ENCODE results near the gene FAM13A.

The FAM13A gene

DNA sequence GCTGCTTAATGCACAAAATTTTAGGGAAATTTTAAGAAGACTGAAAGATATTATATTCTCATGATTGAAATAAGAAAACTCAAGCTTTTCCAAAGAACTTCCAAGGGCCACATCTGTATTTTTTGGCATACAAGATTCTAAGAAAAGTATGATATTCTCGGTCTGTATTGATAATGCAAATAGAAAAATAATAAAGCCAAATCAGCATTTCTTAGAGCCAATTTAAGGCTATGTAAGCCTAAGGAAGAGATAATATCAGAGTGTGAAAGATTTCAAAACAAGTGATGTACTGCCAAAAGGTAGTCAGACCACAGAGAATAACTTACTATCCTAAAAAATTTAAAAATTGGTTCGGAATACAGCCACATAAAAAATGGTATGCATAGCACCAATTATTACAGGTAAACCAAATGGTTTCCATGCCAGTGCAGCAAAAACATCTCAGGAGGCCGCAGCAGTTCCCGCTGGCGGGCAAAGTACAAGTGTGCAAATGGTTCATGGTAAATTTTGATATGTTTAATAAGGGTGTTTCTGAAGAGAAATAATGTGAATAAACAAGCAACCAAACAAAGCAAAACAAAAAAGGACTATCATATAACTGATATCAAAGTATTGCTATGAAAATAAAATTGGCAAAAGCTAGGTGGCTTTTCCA is 324.1 kb downstream of the FAM13A start:
- CTCF ChIA-PET = no interaction called here
- peaks cover 62% of the 10 kb centered on the region for H3K36me3 Mint-ChIP-seq
- no peaks in the 10 kb centered on the region for H3K9me3 Mint-ChIP-seq
- no peak for DNase-seq
- no peaks in the 10 kb centered on the region for H3K27me3 Mint-ChIP-seq
- H3K27ac Mint-ChIP-seq = peak overlapping the region; percentile 33
- H3K4me1 Mint-ChIP-seq = peaks cover 8% of the 10 kb centered on the region
- no peak overlapping the region for H3K4me3 Mint-ChIP-seq

GRCh38 chr4:88731381-88731780 is 325.6 kb downstream of the FAM13A start:
- no peaks in the 10 kb centered on the region for H3K9me3 Mint-ChIP-seq
- peaks cover 63% of the 10 kb centered on the region for H3K36me3 Mint-ChIP-seq
- H3K27ac Mint-ChIP-seq = no peak overlapping the region
- H3K4me1 Mint-ChIP-seq = no peaks in the 10 kb centered on the region
- H3K27me3 Mint-ChIP-seq = no peaks in the 10 kb centered on the region
- DNase-seq = no peak
- no peak overlapping the region for H3K4me3 Mint-ChIP-seq
- CTCF ChIA-PET = interaction anchor here (1.6 kb wide), 1 partner anchor 16 kb away, joined by 5 read pairs; no protein-coding TSS in a partner anchor

- H3K4me1 Mint-ChIP-seq = no peaks in the 10 kb centered on the region
- H3K27me3 Mint-ChIP-seq = no peaks in the 10 kb centered on the region
- peak overlapping the region; percentile 33 for H3K27ac Mint-ChIP-seq
- CTCF ChIA-PET = interaction anchor here (1.6 kb wide), 1 partner anchor 16 kb away, joined by 5 read pairs; no protein-coding TSS in a partner anchor
- no peak for DNase-seq
- H3K9me3 Mint-ChIP-seq = no peaks in the 10 kb centered on the region
- no peak overlapping the region for H3K4me3 Mint-ChIP-seq
- peaks cover 59% of the 10 kb centered on the region for H3K36me3 Mint-ChIP-seq
These were observed 326.2 kb downstream of the FAM13A start for GRCh38 chr4:88730811-88731210.

- Mint-ChIP-seq H3K27me3 (no peaks in the 10 kb centered on the region), H3K9me3 (no peaks in the 10 kb centered on the region), H3K4me3 (no peak overlapping the region), H3K36me3 (peaks cover 51% of the 10 kb centered on the region), H3K27ac (no peak overlapping the region), H3K4me1 (no peaks in the 10 kb centered on the region)
- CTCF ChIA-PET = no interaction called here
- DNase-seq = no peak
These were observed 327.7 kb downstream of the FAM13A start for GRCh38 chr4:88729146-88729760.

GRCh38 chr4:88728146-88728545 is 328.8 kb downstream of the FAM13A start:
- H3K4me3 Mint-ChIP-seq = no peak overlapping the region
- no peaks in the 10 kb centered on the region for H3K9me3 Mint-ChIP-seq
- peaks cover 47% of the 10 kb centered on the region for H3K36me3 Mint-ChIP-seq
- no peak for DNase-seq
- H3K4me1 Mint-ChIP-seq = no peaks in the 10 kb centered on the region
- H3K27me3 Mint-ChIP-seq = no peaks in the 10 kb centered on the region
- CTCF ChIA-PET = no interaction called here
- no peak overlapping the region for H3K27ac Mint-ChIP-seq

- Mint-ChIP-seq H3K4me3 (no peak overlapping the region), H3K4me1 (no peaks in the 10 kb centered on the region), H3K36me3 (peaks cover 48% of the 10 kb centered on the region), H3K9me3 (no peaks in the 10 kb centered on the region), H3K27me3 (no peaks in the 10 kb centered on the region), H3K27ac (no peak overlapping the region)
- no peak for DNase-seq
- CTCF ChIA-PET = no interaction called here
These were observed 331.0 kb downstream of the FAM13A start for GRCh38 chr4:88725986-88726385.

DNA sequence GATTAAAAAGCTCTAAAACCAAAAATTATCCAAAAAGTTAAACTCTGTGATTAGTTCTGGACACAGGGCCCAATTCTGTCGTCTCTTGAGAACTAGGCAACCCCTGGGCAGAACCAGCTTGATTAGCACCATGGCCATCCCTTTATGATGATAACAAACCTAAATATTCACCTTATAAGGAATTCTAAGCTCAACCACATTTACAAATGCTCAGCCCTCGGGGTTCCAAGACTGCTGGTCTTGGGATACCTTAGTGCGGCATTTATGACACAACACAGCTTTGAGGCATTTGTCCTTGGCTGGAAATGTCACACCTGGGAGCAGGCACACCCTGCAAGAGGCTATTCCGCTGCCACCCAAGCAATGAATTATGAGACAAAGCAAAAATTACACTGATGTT is 331.8 kb downstream of the FAM13A start:
- H3K4me3 Mint-ChIP-seq = no peak overlapping the region
- no peak for DNase-seq
- H3K36me3 Mint-ChIP-seq = peaks cover 46% of the 10 kb centered on the region
- CTCF ChIA-PET = interaction anchor here (0.6 kb wide), 1 partner anchor 95 kb away, joined by 3 read pairs; no protein-coding TSS in a partner anchor
- no peaks in the 10 kb centered on the region for H3K27me3 Mint-ChIP-seq
- no peak overlapping the region for H3K27ac Mint-ChIP-seq
- H3K9me3 Mint-ChIP-seq = no peaks in the 10 kb centered on the region
- no peaks in the 10 kb centered on the region for H3K4me1 Mint-ChIP-seq

DNA sequence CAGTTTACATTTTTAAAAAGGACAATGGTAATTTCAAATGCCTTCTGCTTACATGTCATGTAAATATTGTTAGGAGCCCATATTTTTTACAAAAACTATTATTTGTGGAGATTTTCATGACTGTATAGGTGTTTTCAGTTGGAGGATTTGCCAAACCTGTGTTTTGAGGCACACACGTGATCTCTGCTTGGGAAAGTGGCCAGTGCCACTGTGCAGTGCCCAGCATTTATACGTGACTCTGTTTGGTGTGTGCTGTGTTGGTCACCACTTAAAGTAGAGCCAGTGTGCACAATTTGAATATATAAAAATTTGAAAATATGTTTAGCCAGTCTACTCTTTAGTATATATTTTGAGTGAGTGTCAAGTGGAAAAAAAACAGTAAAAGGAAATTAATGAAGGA is 332.6 kb downstream of the FAM13A start:
- Mint-ChIP-seq H3K27ac (no peak overlapping the region), H3K4me3 (no peak overlapping the region), H3K36me3 (peaks cover 51% of the 10 kb centered on the region), H3K9me3 (no peaks in the 10 kb centered on the region), H3K27me3 (no peaks in the 10 kb centered on the region), H3K4me1 (no peaks in the 10 kb centered on the region)
- CTCF ChIA-PET = no interaction called here
- DNase-seq = no peak

GRCh38 chr4:88722828-88723227 is 334.2 kb downstream of the FAM13A start:
- DNase-seq = no peak
- Mint-ChIP-seq H3K36me3 (peaks cover 50% of the 10 kb centered on the region), H3K27ac (no peak overlapping the region), H3K4me1 (no peaks in the 10 kb centered on the region), H3K9me3 (peaks cover 7% of the 10 kb centered on the region), H3K27me3 (no peaks in the 10 kb centered on the region), H3K4me3 (no peak overlapping the region)
- CTCF ChIA-PET = no interaction called here

DNA sequence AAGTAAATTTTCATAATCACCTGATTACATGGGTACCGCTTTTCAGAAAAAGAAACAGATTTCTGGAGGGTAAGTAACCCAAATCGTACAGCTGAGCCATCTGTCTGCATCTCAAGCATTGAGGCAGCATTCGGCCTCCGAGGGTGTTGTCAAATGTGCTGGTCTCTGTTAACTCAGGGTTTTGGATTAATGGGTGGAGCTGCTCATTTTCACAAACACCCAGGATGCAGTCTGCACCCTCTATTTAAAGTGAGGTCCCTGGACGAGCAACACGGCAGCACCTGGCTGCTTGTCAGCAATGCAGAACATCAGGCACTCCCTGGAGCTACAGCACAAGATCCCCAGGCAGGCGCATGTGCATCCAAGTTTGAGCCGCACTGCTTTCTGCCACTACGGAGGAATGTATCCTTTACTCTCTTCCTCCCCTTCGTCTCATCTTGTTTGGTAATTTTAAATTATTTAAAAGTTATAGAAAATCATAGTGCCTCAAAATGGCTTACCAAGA is 334.7 kb downstream of the FAM13A start:
- H3K27ac Mint-ChIP-seq = no peak overlapping the region
- no peak for DNase-seq
- CTCF ChIA-PET = no interaction called here
- H3K4me3 Mint-ChIP-seq = no peak overlapping the region
- no peaks in the 10 kb centered on the region for H3K4me1 Mint-ChIP-seq
- peaks cover 51% of the 10 kb centered on the region for H3K36me3 Mint-ChIP-seq
- H3K9me3 Mint-ChIP-seq = peaks cover 12% of the 10 kb centered on the region
- no peaks in the 10 kb centered on the region for H3K27me3 Mint-ChIP-seq

DNA sequence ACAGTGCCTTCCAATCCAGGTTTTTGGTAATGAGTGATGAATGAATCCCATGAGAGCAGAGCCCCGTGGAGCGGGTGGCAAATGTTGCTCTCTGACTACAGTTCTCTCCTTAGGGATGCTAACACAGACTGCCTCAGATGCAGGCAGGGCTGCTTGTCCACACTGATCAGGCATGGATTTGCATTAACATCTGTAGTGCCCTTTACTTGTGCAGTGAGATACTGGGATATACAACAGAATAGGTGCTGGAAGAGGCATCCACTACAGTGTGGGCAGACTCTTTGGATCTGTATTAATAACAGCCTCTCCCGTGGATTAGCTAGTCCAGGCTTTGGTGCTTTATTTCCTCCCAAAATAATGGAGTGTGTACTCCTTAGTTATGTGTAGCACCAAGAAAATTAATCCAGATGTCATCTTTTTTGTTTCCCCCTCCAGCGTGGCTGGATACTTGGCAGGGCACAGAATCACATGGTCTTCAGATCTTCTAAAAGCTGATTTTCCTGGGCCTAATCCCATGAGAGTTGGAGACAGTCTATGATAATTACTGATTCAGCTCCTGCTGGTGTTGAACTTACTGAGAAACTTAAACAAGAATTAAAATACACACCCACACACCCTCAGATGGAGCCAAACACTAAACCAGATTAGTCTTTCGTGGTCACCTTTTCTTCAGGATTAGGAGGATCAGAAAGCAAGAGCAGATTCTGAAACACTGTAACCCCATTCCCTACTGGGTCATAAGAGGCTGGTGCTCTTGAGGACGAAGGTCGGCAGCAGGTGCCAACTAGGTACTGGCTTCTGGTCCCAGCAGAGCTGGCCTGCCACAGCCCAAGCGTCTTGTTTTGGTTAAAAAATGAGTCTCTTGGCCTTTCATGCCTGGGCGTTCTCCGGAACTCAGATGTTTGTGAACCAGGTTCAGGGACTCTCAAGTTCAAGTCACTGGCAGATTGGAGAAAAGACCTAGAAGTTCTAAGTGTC is 336.2 kb downstream of the FAM13A start:
- no peak for DNase-seq
- H3K4me1 Mint-ChIP-seq = no peaks in the 10 kb centered on the region
- CTCF ChIA-PET = no interaction called here
- peaks cover 21% of the 10 kb centered on the region for H3K9me3 Mint-ChIP-seq
- H3K27me3 Mint-ChIP-seq = no peaks in the 10 kb centered on the region
- H3K36me3 Mint-ChIP-seq = peaks cover 56% of the 10 kb centered on the region
- H3K4me3 Mint-ChIP-seq = no peak overlapping the region
- H3K27ac Mint-ChIP-seq = peak overlapping the region; percentile 42

DNA sequence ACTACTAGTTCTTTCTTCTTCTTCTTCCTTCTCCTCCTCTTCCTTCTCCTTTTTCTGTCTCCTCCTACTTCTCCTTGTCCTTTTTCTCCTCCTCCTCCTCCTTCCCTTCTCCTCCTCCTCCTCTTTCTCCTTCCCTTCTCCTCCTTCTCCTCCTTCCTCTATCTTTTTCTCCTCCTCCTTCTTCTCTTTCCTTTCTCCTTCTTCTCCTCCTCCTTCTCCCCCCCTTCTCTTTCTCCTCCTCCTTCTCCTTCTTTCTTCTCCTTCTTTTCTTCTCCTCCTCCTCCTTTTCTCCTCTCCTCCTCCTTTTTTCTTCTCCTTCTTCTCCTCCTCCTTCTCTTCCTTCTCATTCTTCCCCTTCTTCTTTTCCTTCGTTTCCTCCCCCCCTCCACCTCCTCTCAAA is 337.6 kb downstream of the FAM13A start:
- CTCF ChIA-PET = no interaction called here
- no peaks in the 10 kb centered on the region for H3K4me1 Mint-ChIP-seq
- H3K27me3 Mint-ChIP-seq = no peaks in the 10 kb centered on the region
- no peak for DNase-seq
- H3K36me3 Mint-ChIP-seq = peaks cover 64% of the 10 kb centered on the region
- peak overlapping the region; percentile 55 for H3K27ac Mint-ChIP-seq
- H3K4me3 Mint-ChIP-seq = no peak overlapping the region
- peaks cover 23% of the 10 kb centered on the region for H3K9me3 Mint-ChIP-seq

GRCh38 chr4:88718098-88718497 is 338.9 kb downstream of the FAM13A start:
- CTCF ChIA-PET = no interaction called here
- DNase-seq = no peak
- Mint-ChIP-seq H3K27me3 (no peaks in the 10 kb centered on the region), H3K27ac (no peak overlapping the region), H3K9me3 (peaks cover 23% of the 10 kb centered on the region), H3K4me3 (no peak overlapping the region), H3K4me1 (no peaks in the 10 kb centered on the region), H3K36me3 (peaks cover 70% of the 10 kb centered on the region)

- Mint-ChIP-seq H3K27me3 (no peaks in the 10 kb centered on the region), H3K36me3 (peaks cover 74% of the 10 kb centered on the region), H3K27ac (no peak overlapping the region), H3K4me3 (no peak overlapping the region), H3K9me3 (peaks cover 27% of the 10 kb centered on the region), H3K4me1 (no peaks in the 10 kb centered on the region)
- CTCF ChIA-PET = no interaction called here
- no peak for DNase-seq
These were observed 343.2 kb downstream of the FAM13A start for GRCh38 chr4:88713782-88714181.
